ENCODE data around the gene ATMIN.

The ATMIN gene

GRCh38 chr16:80996688-80997138 lies 38.9 kb upstream of the ATMIN start:
- no peaks in the 10 kb centered on the region for H3K27me3 ChIP-seq (replicated peaks; ENCODE audit: control insufficient read depth, insufficient read depth, low read length)
- H3K4me3 ChIP-seq (ENCODE audit: low read length) = peak overlapping the region; percentile 52
- no peaks in the 10 kb centered on the region for H3K36me3 ChIP-seq (ENCODE audit: control insufficient read depth, insufficient read depth, low read length, severe bottlenecking)
- no peak overlapping the region for H3K9ac ChIP-seq (ENCODE audit: low read length)
- H3K4me1 ChIP-seq (ENCODE audit: control insufficient read depth, insufficient read depth, low read length) = peaks cover 32% of the 10 kb centered on the region
- no peak for DNase-seq (ENCODE audit: low read depth)
- H3K9me3 ChIP-seq (ENCODE audit: control insufficient read depth, low read length) = no peaks in the 10 kb centered on the region

- H3K4me1 ChIP-seq (ENCODE audit: control insufficient read depth, insufficient read depth, low read length) = peaks cover 32% of the 10 kb centered on the region
- H3K4me3 ChIP-seq (ENCODE audit: low read length) = peak overlapping the region; percentile 52
- no peak overlapping the region for H3K9ac ChIP-seq (ENCODE audit: low read length)
- no peaks in the 10 kb centered on the region for H3K27me3 ChIP-seq (replicated peaks; ENCODE audit: control insufficient read depth, insufficient read depth, low read length)
- H3K9me3 ChIP-seq (ENCODE audit: control insufficient read depth, low read length) = no peaks in the 10 kb centered on the region
- H3K36me3 ChIP-seq (ENCODE audit: control insufficient read depth, insufficient read depth, low read length, severe bottlenecking) = no peaks in the 10 kb centered on the region
- no peak for DNase-seq (ENCODE audit: low read depth)
Observed at GRCh38 chr16:80997139-80997798, 38.4 kb upstream of the ATMIN start.

GRCh38 chr16:80997964-80998620 lies 37.5 kb upstream of the ATMIN start:
- peaks cover 27% of the 10 kb centered on the region for H3K4me1 ChIP-seq (ENCODE audit: control insufficient read depth, insufficient read depth, low read length)

GRCh38 chr16:81000873-81001272 lies 34.8 kb upstream of the ATMIN start:
- Histone ChIP-seq H3K4me3 (ENCODE audit: low read length) (no peak overlapping the region), H3K36me3 (ENCODE audit: control insufficient read depth, insufficient read depth, low read length, severe bottlenecking) (no peaks in the 10 kb centered on the region), H3K4me1 (ENCODE audit: control insufficient read depth, insufficient read depth, low read length) (peaks cover 40% of the 10 kb centered on the region), H3K9ac (ENCODE audit: low read length) (no peak overlapping the region), H3K27me3 (replicated peaks; ENCODE audit: control insufficient read depth, insufficient read depth, low read length) (no peaks in the 10 kb centered on the region), H3K9me3 (ENCODE audit: control insufficient read depth, low read length) (no peaks in the 10 kb centered on the region)
- no peak for DNase-seq (ENCODE audit: low read depth)

More at GRCh38 chr16:80997964-80998620, 37.5 kb upstream of the ATMIN start:
- Histone ChIP-seq H3K9me3 (ENCODE audit: control insufficient read depth, low read length) (no peaks in the 10 kb centered on the region), H3K4me3 (ENCODE audit: low read length) (no peak overlapping the region), H3K36me3 (ENCODE audit: control insufficient read depth, insufficient read depth, low read length, severe bottlenecking) (no peaks in the 10 kb centered on the region), H3K27me3 (replicated peaks; ENCODE audit: control insufficient read depth, insufficient read depth, low read length) (no peaks in the 10 kb centered on the region), H3K9ac (ENCODE audit: low read length) (no peak overlapping the region)
- DNase-seq (ENCODE audit: low read depth) = no peak

GRCh38 chr16:81001330-81001729 lies 34.3 kb upstream of the ATMIN start:
- H3K9ac ChIP-seq (ENCODE audit: low read length) = no peak overlapping the region
- no peak for DNase-seq (ENCODE audit: low read depth)
- H3K4me3 ChIP-seq (ENCODE audit: low read length) = no peak overlapping the region
- H3K9me3 ChIP-seq (ENCODE audit: control insufficient read depth, low read length) = no peaks in the 10 kb centered on the region
- peaks cover 41% of the 10 kb centered on the region for H3K4me1 ChIP-seq (ENCODE audit: control insufficient read depth, insufficient read depth, low read length)
- H3K36me3 ChIP-seq (ENCODE audit: control insufficient read depth, insufficient read depth, low read length, severe bottlenecking) = no peaks in the 10 kb centered on the region
- H3K27me3 ChIP-seq (replicated peaks; ENCODE audit: control insufficient read depth, insufficient read depth, low read length) = no peaks in the 10 kb centered on the region

DNA sequence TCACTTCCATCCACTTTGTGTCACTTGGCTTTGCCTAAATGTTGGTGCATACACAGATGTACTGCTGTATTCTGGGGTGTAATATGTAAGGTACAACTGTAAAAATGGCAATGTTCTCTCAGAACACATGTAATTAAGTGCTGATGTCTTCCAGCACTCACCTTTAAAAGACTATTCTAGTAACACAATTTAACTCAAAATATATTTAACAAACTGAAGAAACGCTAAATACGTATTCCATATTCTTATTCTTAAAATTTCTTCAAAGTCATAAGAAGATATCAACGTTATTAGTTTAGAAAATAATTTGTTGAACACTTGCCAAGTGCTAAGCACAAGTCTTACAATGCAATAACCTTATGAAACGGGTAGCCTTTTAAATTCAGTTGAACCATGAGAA lies 32.6 kb upstream of the ATMIN start:
- Histone ChIP-seq H3K27me3 (replicated peaks; ENCODE audit: control insufficient read depth, insufficient read depth, low read length) (no peaks in the 10 kb centered on the region), H3K9ac (ENCODE audit: low read length) (peak overlapping the region; percentile 29), H3K9me3 (ENCODE audit: control insufficient read depth, low read length) (no peaks in the 10 kb centered on the region), H3K36me3 (ENCODE audit: control insufficient read depth, insufficient read depth, low read length, severe bottlenecking) (no peaks in the 10 kb centered on the region), H3K4me1 (ENCODE audit: control insufficient read depth, insufficient read depth, low read length) (peaks cover 31% of the 10 kb centered on the region), H3K4me3 (ENCODE audit: low read length) (peak overlapping the region; percentile 9)
- DNase-seq (ENCODE audit: low read depth) = no peak

DNA sequence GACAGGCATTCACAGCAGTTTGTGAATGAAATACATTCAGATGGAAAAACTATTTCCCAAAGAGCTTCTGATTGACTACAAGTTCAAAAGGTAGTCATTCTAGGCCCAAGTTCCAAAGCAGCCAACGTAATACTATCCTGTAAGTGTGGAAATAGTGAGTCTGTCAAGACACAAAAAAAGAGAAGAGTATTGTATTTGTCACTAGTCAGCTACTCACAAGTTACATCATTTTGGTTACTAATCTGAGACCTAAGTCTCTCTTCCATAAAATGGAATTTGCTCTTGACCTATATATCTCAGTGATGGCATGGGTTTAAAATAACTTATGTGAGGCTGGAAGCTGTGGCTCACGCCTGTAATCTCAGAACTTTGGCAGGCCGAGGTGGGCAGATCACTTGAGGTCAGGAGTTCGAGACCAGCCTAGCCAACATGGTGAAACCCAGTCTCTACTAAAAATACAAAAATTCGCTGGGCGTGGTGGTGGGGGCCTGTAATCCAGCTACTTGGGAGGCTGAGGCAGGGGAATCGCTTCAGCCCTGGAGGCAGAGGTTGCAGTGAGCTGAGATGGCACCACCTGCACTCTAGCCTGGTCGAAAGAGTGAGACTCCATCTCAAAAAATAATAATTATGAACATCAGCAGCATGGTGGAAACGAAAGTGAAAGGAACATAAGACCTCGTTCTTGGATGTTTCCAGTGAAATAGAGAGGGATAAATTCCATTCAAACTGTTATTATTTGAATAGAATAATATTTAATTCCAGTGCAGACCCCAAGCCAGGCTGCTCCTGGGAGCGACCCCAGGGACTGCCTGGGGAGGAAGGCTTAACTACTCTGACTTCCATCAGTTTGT lies 31.8 kb upstream of the ATMIN start:
- DNase-seq (ENCODE audit: low read depth) = peak; percentile 33
- H3K4me1 ChIP-seq (ENCODE audit: control insufficient read depth, insufficient read depth, low read length) = peaks cover 31% of the 10 kb centered on the region
- H3K4me3 ChIP-seq (ENCODE audit: low read length) = peak overlapping the region; percentile 58
- H3K9ac ChIP-seq (ENCODE audit: low read length) = peak overlapping the region; percentile 64
- H3K36me3 ChIP-seq (ENCODE audit: control insufficient read depth, insufficient read depth, low read length, severe bottlenecking) = no peaks in the 10 kb centered on the region
- H3K27me3 ChIP-seq (replicated peaks; ENCODE audit: control insufficient read depth, insufficient read depth, low read length) = no peaks in the 10 kb centered on the region
- no peaks in the 10 kb centered on the region for H3K9me3 ChIP-seq (ENCODE audit: control insufficient read depth, low read length)

DNA sequence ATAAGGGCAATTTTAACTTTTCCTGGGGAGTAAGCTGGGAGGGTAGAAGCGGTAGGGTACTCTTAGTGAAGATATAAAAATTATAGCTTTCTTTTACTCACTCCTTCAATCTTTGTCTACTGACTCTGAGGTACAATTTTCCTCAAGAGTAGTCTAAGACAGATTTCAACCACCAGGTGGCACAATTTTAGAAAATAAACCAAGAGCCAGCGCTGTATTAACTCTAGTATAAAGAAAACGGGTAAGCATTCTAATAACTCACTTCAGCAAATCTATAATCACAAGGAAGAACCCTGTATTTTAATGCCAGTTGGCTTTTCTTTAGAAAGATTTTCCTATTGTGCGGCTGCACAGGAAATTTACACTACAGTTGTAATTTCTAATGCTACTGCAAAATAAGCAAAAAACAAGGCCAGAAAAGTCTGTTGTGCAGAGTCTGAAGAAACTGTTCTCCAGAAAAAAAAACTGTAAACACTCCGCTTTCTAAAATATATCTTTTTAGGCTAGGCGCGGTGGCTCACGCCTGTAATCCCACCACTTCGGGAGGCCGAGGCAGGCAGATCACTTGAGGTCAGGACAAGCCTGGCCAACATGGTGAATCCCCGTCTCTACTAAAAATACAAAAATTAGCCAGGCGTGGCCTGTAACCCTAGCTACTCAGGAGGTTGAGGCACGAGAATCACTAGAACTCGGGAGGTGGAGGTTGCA lies 30.8 kb upstream of the ATMIN start:
- H3K4me1 ChIP-seq (ENCODE audit: control insufficient read depth, insufficient read depth, low read length) = peaks cover 31% of the 10 kb centered on the region
- H3K9me3 ChIP-seq (ENCODE audit: control insufficient read depth, low read length) = no peaks in the 10 kb centered on the region
- H3K9ac ChIP-seq (ENCODE audit: low read length) = peak overlapping the region; percentile 64
- DNase-seq (ENCODE audit: low read depth) = peak; percentile 93
- H3K4me3 ChIP-seq (ENCODE audit: low read length) = peak overlapping the region; percentile 62
- H3K36me3 ChIP-seq (ENCODE audit: control insufficient read depth, insufficient read depth, low read length, severe bottlenecking) = no peaks in the 10 kb centered on the region
- no peaks in the 10 kb centered on the region for H3K27me3 ChIP-seq (replicated peaks; ENCODE audit: control insufficient read depth, insufficient read depth, low read length)

- DNase-seq (ENCODE audit: low read depth) = peak; percentile 40
- H3K4me1 ChIP-seq (ENCODE audit: control insufficient read depth, insufficient read depth, low read length) = peaks cover 31% of the 10 kb centered on the region
- peak overlapping the region; percentile 94 for H3K4me3 ChIP-seq (ENCODE audit: low read length)
- peak overlapping the region; percentile 100 for H3K9ac ChIP-seq (ENCODE audit: low read length)
- no peaks in the 10 kb centered on the region for H3K9me3 ChIP-seq (ENCODE audit: control insufficient read depth, low read length)
- no peaks in the 10 kb centered on the region for H3K36me3 ChIP-seq (ENCODE audit: control insufficient read depth, insufficient read depth, low read length, severe bottlenecking)
- H3K27me3 ChIP-seq (replicated peaks; ENCODE audit: control insufficient read depth, insufficient read depth, low read length) = no peaks in the 10 kb centered on the region
Observed at GRCh38 chr16:81005610-81006161, 30.0 kb upstream of the ATMIN start.

DNA sequence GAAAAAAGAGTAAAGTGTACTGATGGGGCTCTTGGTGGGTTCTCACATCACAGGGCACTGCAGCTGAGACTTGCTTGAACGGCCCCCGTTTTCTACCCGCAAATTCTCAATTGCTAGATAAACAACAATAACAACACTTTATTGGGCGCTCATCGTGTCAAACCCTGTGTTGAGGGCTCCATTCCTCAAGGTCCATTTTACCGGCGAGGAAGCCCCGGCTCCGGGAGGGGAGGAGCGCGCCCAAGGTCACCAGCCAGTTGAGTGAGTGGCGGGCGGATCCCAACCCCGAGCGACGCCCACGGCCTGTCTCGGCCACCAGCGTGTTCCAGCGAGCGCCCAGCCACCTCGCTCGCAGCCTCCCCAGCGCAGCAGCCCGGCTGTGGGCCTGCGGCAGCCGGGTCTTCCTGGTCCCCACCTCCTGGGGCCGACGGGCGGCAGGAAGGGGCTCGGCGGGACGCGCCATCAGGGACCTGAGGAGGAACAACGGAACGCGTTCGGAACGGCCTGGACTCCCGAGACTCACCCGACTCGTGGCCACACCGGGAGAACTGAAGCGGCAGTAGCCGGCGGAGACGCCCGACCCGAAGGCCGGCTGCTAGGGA lies 29.3 kb upstream of the ATMIN start:
- Histone ChIP-seq H3K36me3 (ENCODE audit: control insufficient read depth, insufficient read depth, low read length, severe bottlenecking) (no peaks in the 10 kb centered on the region), H3K27me3 (replicated peaks; ENCODE audit: control insufficient read depth, insufficient read depth, low read length) (no peaks in the 10 kb centered on the region), H3K4me3 (ENCODE audit: low read length) (peak overlapping the region; percentile 94), H3K4me1 (ENCODE audit: control insufficient read depth, insufficient read depth, low read length) (peaks cover 31% of the 10 kb centered on the region), H3K9ac (ENCODE audit: low read length) (peak overlapping the region; percentile 100), H3K9me3 (ENCODE audit: control insufficient read depth, low read length) (no peaks in the 10 kb centered on the region)
- peak; percentile 80 for DNase-seq (ENCODE audit: low read depth)

Data from adipocyte (in vitro differentiated cells).